HG02763 (cell line): ENCODE data around the gene CRB1.

Experiments
- ATAC-seq: cut with Tn5 transposase; IDR thresholded peaks from one replicate; pipeline ENCODE4 v1.9.1; 2021; ENCODE audit warnings: mild to moderate bottlenecking, moderate library complexity; ENCODE audit not compliant: unreplicated experiment

The CRB1 gene

GRCh38 chr1:197268012-197268411 lies at the start of gene CRB1:
TSS of gene CRB1 (plus strand) at chr1:197268252. CDS start at chr1:197268413, 161 bp downstream.
- no peak for ATAC-seq

- ATAC-seq: no peak
Measured at GRCh38 chr1:197218857-197219256, 49.2 kb upstream of the CRB1 start.

GRCh38 chr1:197222025-197222685 lies 45.9 kb upstream of the CRB1 start:
- no peak for ATAC-seq

GRCh38 chr1:197222780-197223179 lies 45.3 kb upstream of the CRB1 start:
- no peak for ATAC-seq

GRCh38 chr1:197224160-197224559 lies 43.9 kb upstream of the CRB1 start:
- ATAC-seq: no peak

- no peak for ATAC-seq
Measured at GRCh38 chr1:197225611-197226010, 42.4 kb upstream of the CRB1 start.

- no peak for ATAC-seq
Measured at GRCh38 chr1:197234581-197234980, 33.5 kb upstream of the CRB1 start.

GRCh38 chr1:197235355-197235754 lies 32.7 kb upstream of the CRB1 start:
- no peak for ATAC-seq

GRCh38 chr1:197247465-197247864 lies 20.6 kb upstream of the CRB1 start:
- no peak for ATAC-seq

- no peak for ATAC-seq
Measured at GRCh38 chr1:197249324-197249723, 18.7 kb upstream of the CRB1 start.

GRCh38 chr1:197250616-197251015 lies 17.4 kb upstream of the CRB1 start:
- no peak for ATAC-seq

GRCh38 chr1:197252973-197253372 lies 15.1 kb upstream of the CRB1 start:
- no peak for ATAC-seq

- ATAC-seq: no peak
Measured at GRCh38 chr1:197254866-197255265, 13.2 kb upstream of the CRB1 start.

GRCh38 chr1:197264936-197265567 lies 3.0 kb upstream of the CRB1 start:
- no peak for ATAC-seq

- ATAC-seq: no peak
Measured at GRCh38 chr1:197269053-197269452, 1.0 kb downstream of the CRB1 start.

- no peak for ATAC-seq
Measured at GRCh38 chr1:197272791-197273190, 4.7 kb downstream of the CRB1 start.

GRCh38 chr1:197277166-197277565 lies 9.1 kb downstream of the CRB1 start:
- ATAC-seq: no peak

- no peak for ATAC-seq
Measured at GRCh38 chr1:197284325-197284724, 16.3 kb downstream of the CRB1 start.

GRCh38 chr1:197284966-197285365 lies 16.9 kb downstream of the CRB1 start:
- no peak for ATAC-seq

- no peak for ATAC-seq
Measured at GRCh38 chr1:197285526-197286205, 17.6 kb downstream of the CRB1 start.

GRCh38 chr1:197286634-197287033 lies 18.6 kb downstream of the CRB1 start:
- ATAC-seq: no peak

GRCh38 chr1:197287863-197288262 lies 19.8 kb downstream of the CRB1 start:
- no peak for ATAC-seq
